Measurements from ENCODE around the gene CAPZA1.

Gene CAPZA1

GRCh38 chr1:112694363-112694929, 74.8 kb downstream of the CAPZA1 start:
- CTCF ChIA-PET, result no interaction called here

GRCh38 chr1:112695276-112695675, 75.6 kb downstream of the CAPZA1 start:
- H3K27me3 Mint-ChIP-seq, result no peaks in the 10 kb centered on the region
- H3K4me1 Mint-ChIP-seq, result peaks cover 6% of the 10 kb centered on the region
- peaks cover 26% of the 10 kb centered on the region for H3K36me3 Mint-ChIP-seq
- DNase-seq, result no peak
- no peaks in the 10 kb centered on the region for H3K9me3 Mint-ChIP-seq
- H3K4me3 Mint-ChIP-seq, result no peak overlapping the region
- CTCF ChIA-PET, result interaction anchor here (0.6 to 1.7 kb wide), 2 partner anchors 13 to 73 kb away, joined by 3 read pairs; no protein-coding TSS in a partner anchor
- no peak overlapping the region for H3K27ac Mint-ChIP-seq

More at GRCh38 chr1:112694363-112694929, 74.8 kb downstream of the CAPZA1 start:
- no peak for DNase-seq
- Mint-ChIP-seq H3K4me3 (no peak overlapping the region), H3K27me3 (no peaks in the 10 kb centered on the region), H3K4me1 (no peaks in the 10 kb centered on the region), H3K27ac (no peak overlapping the region), H3K9me3 (no peaks in the 10 kb centered on the region), H3K36me3 (peaks cover 26% of the 10 kb centered on the region)

GRCh38 chr1:112696578-112697314, 77.1 kb downstream of the CAPZA1 start:
- Mint-ChIP-seq H3K36me3 (peaks cover 25% of the 10 kb centered on the region), H3K4me3 (no peak overlapping the region), H3K27me3 (no peaks in the 10 kb centered on the region), H3K27ac (no peak overlapping the region), H3K4me1 (peaks cover 21% of the 10 kb centered on the region), H3K9me3 (no peaks in the 10 kb centered on the region)
- no peak for DNase-seq
- CTCF ChIA-PET, result interaction anchor here (1.7 kb wide), 1 partner anchor 11 kb away, joined by 3 read pairs; no protein-coding TSS in a partner anchor

GRCh38 chr1:112697781-112698201, 78.2 kb downstream of the CAPZA1 start:
- Mint-ChIP-seq H3K36me3 (peaks cover 20% of the 10 kb centered on the region), H3K4me3 (no peak overlapping the region), H3K9me3 (no peaks in the 10 kb centered on the region), H3K4me1 (peaks cover 31% of the 10 kb centered on the region), H3K27me3 (no peaks in the 10 kb centered on the region), H3K27ac (no peak overlapping the region)
- no peak for DNase-seq
- CTCF ChIA-PET, result no interaction called here

DNA sequence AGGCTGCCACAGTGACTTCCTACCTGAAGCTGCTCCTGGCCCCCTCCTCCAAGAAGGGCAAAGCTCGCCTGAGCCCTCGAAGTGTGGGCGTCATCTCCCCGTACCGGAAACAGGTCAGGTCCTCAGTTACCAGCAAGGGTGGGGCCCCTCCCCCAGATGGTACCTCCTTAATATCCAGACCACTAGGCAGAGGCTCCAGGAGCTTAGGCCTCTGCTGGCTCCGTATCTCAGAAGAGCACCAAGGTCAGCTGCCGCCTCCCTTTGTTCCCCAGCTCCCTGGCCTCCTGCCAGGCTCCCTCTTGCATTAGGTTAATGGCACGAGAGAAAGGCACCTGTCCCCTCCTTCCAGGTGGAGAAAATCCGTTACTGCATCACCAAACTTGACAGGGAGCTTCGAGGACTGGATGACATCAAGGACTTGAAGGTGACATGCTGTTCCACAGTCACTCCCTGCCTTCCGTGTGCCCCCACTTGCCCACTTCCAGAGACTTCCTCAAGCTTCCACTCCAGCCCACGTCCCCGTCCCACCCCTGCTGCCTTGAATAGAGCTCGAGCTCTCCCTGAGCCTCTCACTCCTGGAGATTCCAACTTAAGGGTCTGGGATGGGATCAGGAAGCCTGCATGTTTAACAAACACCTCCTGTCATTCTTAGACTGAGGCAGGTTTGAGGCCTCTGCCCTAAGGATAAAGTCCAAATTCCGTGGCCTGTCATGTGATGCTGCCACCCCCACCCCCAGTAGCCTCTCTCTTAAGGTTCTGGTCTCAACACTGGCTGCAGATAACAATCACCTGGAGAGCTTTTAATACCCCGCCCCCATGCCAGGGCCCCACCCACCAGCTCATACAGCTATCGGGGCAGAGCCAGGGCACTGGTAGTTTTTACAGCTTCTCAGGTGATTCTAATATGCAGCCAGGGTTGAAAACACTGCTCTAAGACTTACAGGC, 79.0 kb downstream of the CAPZA1 start:
- Mint-ChIP-seq H3K36me3 (peaks cover 17% of the 10 kb centered on the region), H3K4me3 (no peak overlapping the region), H3K4me1 (peaks cover 37% of the 10 kb centered on the region), H3K27ac (peak overlapping the region; percentile 63), H3K27me3 (no peaks in the 10 kb centered on the region), H3K9me3 (no peaks in the 10 kb centered on the region)
- DNase-seq, result peak; percentile 15
- CTCF ChIA-PET, result interaction anchor here (1.3 kb wide), 1 partner anchor 9 kb away, joined by 4 read pairs; no protein-coding TSS in a partner anchor

GRCh38 chr1:112699425-112700144, 80.0 kb downstream of the CAPZA1 start:
- Mint-ChIP-seq H3K27ac (peak overlapping the region; percentile 86), H3K9me3 (no peaks in the 10 kb centered on the region), H3K4me1 (peaks cover 46% of the 10 kb centered on the region), H3K27me3 (no peaks in the 10 kb centered on the region), H3K36me3 (peaks cover 17% of the 10 kb centered on the region), H3K4me3 (no peak overlapping the region)
- CTCF ChIA-PET, result interaction anchor here (0.9 to 1.3 kb wide), 3 partner anchors 8 to 17 kb away, joined by 3 to 4 read pairs (median 3); partner anchors contain the start of gene PPM1J
- peak; percentile 18 for DNase-seq

- H3K4me1 Mint-ChIP-seq, result peaks cover 56% of the 10 kb centered on the region
- H3K27me3 Mint-ChIP-seq, result no peaks in the 10 kb centered on the region
- peaks cover 17% of the 10 kb centered on the region for H3K36me3 Mint-ChIP-seq
- H3K9me3 Mint-ChIP-seq, result no peaks in the 10 kb centered on the region
- DNase-seq, result peak; percentile 78
- CTCF ChIA-PET, result interaction anchor here (0.9 to 1.3 kb wide), 3 partner anchors 7 to 16 kb away, joined by 3 to 4 read pairs (median 3); partner anchors contain the start of gene PPM1J
- H3K4me3 Mint-ChIP-seq, result no peak overlapping the region
- peak overlapping the region; percentile 86 for H3K27ac Mint-ChIP-seq
Observed at GRCh38 chr1:112700290-112701226, 80.9 kb downstream of the CAPZA1 start.

DNA sequence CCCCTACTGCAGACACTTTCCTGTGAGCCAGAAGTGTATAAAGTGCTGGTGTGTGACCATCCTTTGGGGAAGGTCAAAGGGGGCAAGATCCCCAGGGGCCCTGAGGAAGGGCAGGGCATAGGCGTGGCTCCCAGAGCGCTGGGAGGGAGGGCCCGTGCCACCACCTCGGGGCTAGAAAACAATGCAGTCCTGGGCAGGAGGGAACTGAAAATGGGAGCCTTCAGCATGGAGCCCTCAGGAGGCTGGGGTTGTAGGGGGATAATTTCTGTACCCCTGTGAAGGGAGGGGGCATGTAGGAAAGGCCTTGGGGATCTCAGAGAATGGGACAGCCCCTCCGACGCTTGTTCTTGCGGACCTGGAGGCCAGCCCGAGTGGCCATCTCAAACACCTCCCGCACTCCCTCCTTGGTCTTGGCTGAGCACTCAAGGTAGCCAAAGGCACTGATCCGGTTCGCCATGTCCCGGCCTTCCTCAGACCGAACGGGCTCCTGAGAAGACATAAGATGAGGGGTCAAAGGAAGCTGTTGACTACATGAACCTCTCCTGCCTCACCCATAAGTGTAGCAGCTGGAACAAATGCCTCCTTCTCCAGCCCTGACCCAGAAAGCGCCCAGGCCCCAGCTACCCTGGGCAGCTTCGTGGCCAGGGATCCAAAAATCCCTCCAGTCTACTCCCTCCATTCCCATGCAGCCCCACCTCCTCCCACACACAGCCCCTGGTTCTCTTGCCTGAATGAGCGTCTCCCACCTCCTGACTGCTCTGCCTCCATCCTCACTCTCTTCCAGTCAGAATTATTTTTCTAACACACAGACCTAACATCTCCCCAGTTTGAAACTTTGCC, 81.8 kb downstream of the CAPZA1 start:
- no peaks in the 10 kb centered on the region for H3K9me3 Mint-ChIP-seq
- H3K36me3 Mint-ChIP-seq, result peaks cover 17% of the 10 kb centered on the region
- peaks cover 64% of the 10 kb centered on the region for H3K4me1 Mint-ChIP-seq
- CTCF ChIA-PET, result interaction anchor here (1.3 kb wide), 1 partner anchor 14 kb away, joined by 4 read pairs; the partner anchor contains the start of gene PPM1J
- no peaks in the 10 kb centered on the region for H3K27me3 Mint-ChIP-seq
- no peak overlapping the region for H3K4me3 Mint-ChIP-seq
- peak overlapping the region; percentile 86 for H3K27ac Mint-ChIP-seq
- no peak for DNase-seq

GRCh38 chr1:112702067-112702395, 82.4 kb downstream of the CAPZA1 start:
- no peak overlapping the region for H3K4me3 Mint-ChIP-seq
- H3K27ac Mint-ChIP-seq, result peak overlapping the region; percentile 43
- CTCF ChIA-PET, result interaction anchor here (1.3 to 3.7 kb wide), 2 partner anchors 13 to 311 kb away, joined by 4 to 12 read pairs; partner anchors contain the start of gene PPM1J
- no peak for DNase-seq
- peaks cover 64% of the 10 kb centered on the region for H3K4me1 Mint-ChIP-seq
- no peaks in the 10 kb centered on the region for H3K27me3 Mint-ChIP-seq
- H3K9me3 Mint-ChIP-seq, result no peaks in the 10 kb centered on the region
- peaks cover 16% of the 10 kb centered on the region for H3K36me3 Mint-ChIP-seq

DNA sequence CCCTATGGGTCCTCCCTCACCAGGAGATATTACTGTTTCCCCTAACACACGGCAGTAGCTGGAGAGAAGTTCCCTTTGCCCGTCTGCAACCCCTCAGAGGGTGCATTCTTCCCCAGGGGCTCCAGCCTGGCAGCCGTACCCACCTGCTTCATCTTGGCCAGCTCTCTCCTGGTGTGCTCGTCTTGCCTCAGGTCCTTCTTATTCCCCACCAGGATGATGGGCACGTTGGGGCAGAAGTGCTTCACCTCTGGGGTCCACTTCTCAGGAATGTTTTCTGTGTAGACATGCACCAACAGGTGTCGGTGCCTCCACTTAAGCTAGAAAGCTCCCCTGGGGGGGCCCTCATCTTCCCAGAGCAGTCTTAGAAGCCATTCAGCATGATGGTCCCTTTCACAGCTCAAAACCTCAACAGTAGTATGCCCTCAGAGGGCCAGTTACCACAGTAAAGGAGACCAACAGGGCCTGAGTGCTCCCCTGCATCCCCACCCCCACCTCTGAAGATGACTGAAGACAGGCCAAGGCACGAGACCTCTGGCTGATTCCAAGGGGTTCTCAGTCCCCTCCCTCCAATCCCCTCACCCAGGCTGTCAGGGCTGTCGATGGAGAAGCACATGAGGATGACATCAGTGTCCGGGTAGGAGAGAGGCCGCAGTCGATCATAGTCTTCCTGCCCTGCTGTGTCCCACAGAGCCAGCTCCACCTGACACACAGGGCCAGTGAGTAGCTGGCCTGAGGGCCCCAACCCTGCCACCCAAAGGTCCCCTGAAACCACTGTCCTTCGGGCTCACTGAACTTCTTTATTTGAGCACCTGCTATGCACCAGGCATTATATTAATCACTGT, 83.0 kb downstream of the CAPZA1 start:
- Mint-ChIP-seq H3K27me3 (peaks cover 6% of the 10 kb centered on the region), H3K27ac (no peak overlapping the region), H3K36me3 (peaks cover 16% of the 10 kb centered on the region), H3K4me3 (no peak overlapping the region), H3K9me3 (no peaks in the 10 kb centered on the region), H3K4me1 (peaks cover 68% of the 10 kb centered on the region)
- CTCF ChIA-PET, result interaction anchor here (1.3 to 3.7 kb wide), 2 partner anchors 12 to 311 kb away, joined by 4 to 12 read pairs; partner anchors contain the start of gene PPM1J
- no peak for DNase-seq

- no peak for DNase-seq
- H3K27ac Mint-ChIP-seq, result no peak overlapping the region
- H3K27me3 Mint-ChIP-seq, result peaks cover 16% of the 10 kb centered on the region
- no peaks in the 10 kb centered on the region for H3K9me3 Mint-ChIP-seq
- H3K4me1 Mint-ChIP-seq, result peaks cover 69% of the 10 kb centered on the region
- peaks cover 14% of the 10 kb centered on the region for H3K36me3 Mint-ChIP-seq
- no peak overlapping the region for H3K4me3 Mint-ChIP-seq
- CTCF ChIA-PET, result interaction anchor here (1.4 to 3.7 kb wide), 4 partner anchors 12 to 312 kb away, joined by 4 to 12 read pairs (median 7); partner anchors contain the start of genes MOV10 and PPM1J
Observed at GRCh38 chr1:112703706-112704105, 84.1 kb downstream of the CAPZA1 start.
